ENCODE data around the gene DOCK8. TPM values are rescaled to one million over a fixed set of nuclear protein-coding genes. Genes with fewer than 3 reads are reported as not detected.

The DOCK8 gene
- total RNA-seq, 1 donor from 2014 or later = 8.9 TPM

DNA sequence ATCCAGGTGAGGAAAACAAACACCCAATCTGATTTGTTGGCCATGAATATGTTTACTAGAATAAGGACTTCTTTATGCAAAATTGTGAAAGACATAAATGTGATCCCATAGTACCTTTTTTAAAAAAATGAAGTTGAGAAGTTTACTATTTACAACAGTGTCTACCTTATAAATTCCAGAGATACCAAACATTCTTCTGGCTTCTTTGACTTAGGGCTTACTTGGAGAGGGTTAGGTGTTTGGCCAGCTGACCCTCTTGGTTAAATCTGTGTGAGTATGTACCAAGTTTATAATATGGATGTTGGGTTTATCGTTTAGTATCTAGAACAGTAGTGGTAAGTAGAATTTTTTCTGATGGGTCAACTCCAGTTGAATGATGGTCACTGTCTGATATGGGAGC, 212.3 kb downstream of the DOCK8 start:
- no peak for TF ChIP-seq CTCF (IDR thresholded peaks at IDR 0.05)
- no peak overlapping the region for H3K4me3 ChIP-seq
- no peak overlapping the region for H3K27ac ChIP-seq
- H3K4me1 ChIP-seq = no peaks in the 10 kb centered on the region
- intact Hi-C loops (cut with DNase I) = no loop called here
- H3K27me3 ChIP-seq = no peaks in the 10 kb centered on the region
- no peaks in the 10 kb centered on the region for H3K36me3 ChIP-seq
- no peak for DNase-seq (ENCODE audit: low spot score in 2 of 2)
- no peaks in the 10 kb centered on the region for H3K9me3 ChIP-seq

DNA sequence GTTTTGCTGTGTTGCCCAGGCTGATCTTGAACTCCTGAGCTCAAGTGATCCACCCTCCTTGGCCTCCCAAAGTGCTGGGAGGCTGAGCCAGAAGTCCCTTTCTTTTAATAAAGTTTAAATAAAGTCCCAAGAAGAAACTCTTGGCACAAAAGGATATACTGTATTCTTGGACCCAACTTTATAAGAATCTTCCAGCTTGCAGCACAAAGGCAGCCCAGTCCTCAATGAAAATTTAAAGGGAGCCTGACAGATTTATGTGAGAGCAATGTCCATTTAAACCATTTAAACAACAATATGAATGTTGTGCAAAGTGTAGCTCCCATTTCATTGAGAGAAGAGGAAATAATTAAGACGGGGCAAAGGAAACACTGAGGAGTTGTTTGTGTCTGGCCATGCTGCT, 217.0 kb downstream of the DOCK8 start:
- intact Hi-C loops (cut with DNase I) = no loop called here
- no peak overlapping the region for H3K4me3 ChIP-seq
- H3K9me3 ChIP-seq = no peaks in the 10 kb centered on the region
- no peak overlapping the region for H3K27ac ChIP-seq
- no peaks in the 10 kb centered on the region for H3K27me3 ChIP-seq
- no peak for TF ChIP-seq CTCF (IDR thresholded peaks at IDR 0.05)
- DNase-seq (ENCODE audit: low spot score in 2 of 2) = no peak
- H3K4me1 ChIP-seq = no peaks in the 10 kb centered on the region
- no peaks in the 10 kb centered on the region for H3K36me3 ChIP-seq

DNA sequence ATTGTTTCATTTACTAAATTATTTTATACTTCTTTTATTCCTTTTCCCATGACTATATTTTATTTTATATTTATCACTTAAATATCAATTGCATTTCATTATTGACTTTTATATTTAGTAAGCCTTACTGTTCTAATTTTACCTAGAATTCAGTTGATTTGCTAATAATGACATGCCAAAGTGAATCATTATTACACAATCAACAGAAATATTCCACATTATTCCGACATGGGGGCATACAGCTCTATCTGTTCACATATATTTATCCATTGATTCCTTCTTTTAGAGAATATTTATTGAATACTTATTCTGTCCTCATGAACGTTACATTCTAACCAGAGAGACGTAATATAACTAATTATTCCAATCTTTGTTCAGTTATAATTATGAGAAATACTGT, 221.8 kb downstream of the DOCK8 start:
- Histone ChIP-seq H3K4me3 (no peak overlapping the region), H3K4me1 (no peaks in the 10 kb centered on the region), H3K36me3 (no peaks in the 10 kb centered on the region), H3K9me3 (no peaks in the 10 kb centered on the region), H3K27me3 (no peaks in the 10 kb centered on the region), H3K27ac (peak overlapping the region in 1 of 2 donors; percentile 32)
- intact Hi-C loops (cut with DNase I) = no loop called here
- no peak for TF ChIP-seq CTCF (IDR thresholded peaks at IDR 0.05)
- no peak for DNase-seq (ENCODE audit: low spot score in 2 of 2)

DNA sequence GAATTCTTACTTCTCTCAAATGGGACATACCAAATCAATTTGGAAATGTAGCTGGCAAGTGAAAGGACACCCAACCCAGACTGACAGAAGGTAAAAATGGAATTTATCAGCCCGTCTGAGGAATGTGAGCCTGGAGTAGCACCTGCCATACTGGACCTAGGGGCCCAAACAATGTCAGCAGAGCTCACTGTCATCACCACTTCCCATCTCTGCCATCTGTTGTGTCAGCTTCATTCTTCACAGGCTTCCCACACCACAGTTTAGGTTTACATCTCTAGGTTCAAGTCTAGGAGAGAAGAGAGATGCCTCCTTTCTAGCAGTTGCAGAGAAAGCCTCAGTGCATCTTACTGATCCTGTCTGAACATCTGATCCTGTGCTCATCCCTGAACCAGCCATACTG, 222.4 kb downstream of the DOCK8 start:
- Histone ChIP-seq H3K27me3 (no peaks in the 10 kb centered on the region), H3K4me3 (no peak overlapping the region), H3K4me1 (no peaks in the 10 kb centered on the region), H3K27ac (peak overlapping the region; percentile 32 to 48), H3K36me3 (no peaks in the 10 kb centered on the region), H3K9me3 (no peaks in the 10 kb centered on the region)
- DNase-seq (ENCODE audit: low spot score in 2 of 2) = no peak
- intact Hi-C loops (cut with DNase I) = no loop called here
- TF ChIP-seq CTCF (IDR thresholded peaks at IDR 0.05) = no peak

- Histone ChIP-seq H3K27ac (peak overlapping the region in 1 of 2 donors; percentile 32), H3K4me3 (no peak overlapping the region), H3K9me3 (no peaks in the 10 kb centered on the region), H3K36me3 (no peaks in the 10 kb centered on the region), H3K27me3 (no peaks in the 10 kb centered on the region), H3K4me1 (no peaks in the 10 kb centered on the region)
- no peak for DNase-seq (ENCODE audit: low spot score in 2 of 2)
- intact Hi-C loops (cut with DNase I) = no loop called here
- TF ChIP-seq CTCF (IDR thresholded peaks at IDR 0.05) = no peak
These were observed 222.9 kb downstream of the DOCK8 start for GRCh38 chr9:437574-438001.

GRCh38 chr9:438066-438465, 223.4 kb downstream of the DOCK8 start:
- Histone ChIP-seq H3K4me1 (no peaks in the 10 kb centered on the region), H3K27ac (no peak overlapping the region), H3K36me3 (no peaks in the 10 kb centered on the region), H3K9me3 (no peaks in the 10 kb centered on the region), H3K27me3 (no peaks in the 10 kb centered on the region), H3K4me3 (no peak overlapping the region)
- intact Hi-C loops (cut with DNase I) = no loop called here
- no peak for DNase-seq (ENCODE audit: low spot score in 2 of 2)
- no peak for TF ChIP-seq CTCF (IDR thresholded peaks at IDR 0.05)

All from ascending aorta (tissue), 2 donors.